Testis (tissue), 2 donors: Measurements from ENCODE around the gene PTP4A2.

Source experiments
- CTCF ChIP-seq, 3 experiments: fragments of 450-650 bp in 2 of 3; fragments of 200-600 bp in 1 of 3; sonication (generic) in 1 of 3; IDR thresholded peaks; one replicate each; pipeline ENCODE4 v1.5.1; 2016 to 2019; ENCODE audit warnings: antibody characterized with exemption in 3 of 3, mild to moderate bottlenecking in 2 of 3, moderate library complexity in 1 of 3
- POLR2A ChIP-seq: fragments of 450-650 bp; IDR thresholded peaks from one replicate; pipeline ENCODE4 v1.6.1; 2017; ENCODE audit warnings: antibody characterized with exemption, mild to moderate bottlenecking, moderate library complexity

GRCh38 chr1:31911994-31912780, 26.0 kb downstream of the PTP4A2 start:
- TF ChIP-seq POLR2A = no peak
- TF ChIP-seq CTCF (IDR thresholded peaks at IDR 0.05) = no peak
